Endothelial cell of umbilical vein (primary cell): Measurements from ENCODE around the gene PHACTR1. TPM values are rescaled to one million over a fixed set of nuclear protein-coding genes. Genes with fewer than 3 reads are reported as not detected.

Source experiments
- BruUV-seq: library from RNA; stranded (reverse); fragments of 400-500 nt; replicated peaks from 2 replicates; lab custom pipeline; 2021; lab: Mats Ljungman, UMichigan
- CTCF ChIA-PET: fragments of 300-600, 350-600 bp; sonication (Branson Sonifier 250); formaldehyde crosslinking; loops from one replicate; lab custom pipeline; 2021; ENCODE audit warnings: antibody characterized with exemption, inconsistent platforms; lab: Charles Lee
- POLR2A ChIA-PET: fragments of 300-600, 350-600 bp; sonication (Branson Sonifier 250); formaldehyde crosslinking; loops from one replicate; lab custom pipeline; 2021; ENCODE audit warnings: antibody characterized with exemption, inconsistent platforms; lab: Charles Lee
- DNase-seq: peaks from one replicate; pipeline ENCODE4 v3.0.0-alpha.2; 2011; ENCODE audit warnings: low read depth, low spot score
- FAIRE-seq: peaks from 2 replicates; lab custom pipeline; 2011; peaks lifted over from hg19 to GRCh38; lab: Jason Lieb, UNC
- H2AFZ ChIP-seq: 2 replicates; pipeline ENCODE4 v1.6.0; 2012; ENCODE audit warnings: low read depth, low read length, control low read depth, inconsistent platforms
- H3K27ac ChIP-seq: 2 replicates; pipeline ENCODE4 v1.5.1; 2011; ENCODE audit warnings: low read depth, mild to moderate bottlenecking, control low read depth, low read length, moderate library complexity; ENCODE audit not compliant: insufficient read depth
- H3K27me3 ChIP-seq, 2 experiments: 2 replicates each; pipeline versions ENCODE4 v1.6.0 to v1.6.1; 2011; ENCODE audit warnings: low read length in 2 of 2, mixed read lengths in 1 of 2; ENCODE audit not compliant: control insufficient read depth in 2 of 2, insufficient read depth in 2 of 2
- H3K36me3 ChIP-seq, 2 experiments: 2 replicates in 1 of 2; 3 replicates in 1 of 2; pipeline ENCODE4 v1.5.1; 2011; ENCODE audit warnings: low read length in 2 of 2, mild to moderate bottlenecking in 1 of 2, moderate library complexity in 1 of 2; ENCODE audit not compliant: control insufficient read depth in 2 of 2, insufficient read depth in 2 of 2; ENCODE audit errors: extremely low read depth in 1 of 2
- H3K4me1 ChIP-seq: 3 replicates; pipeline ENCODE4 v1.5.1; 2011; ENCODE audit warnings: mild to moderate bottlenecking, low read length; ENCODE audit not compliant: control insufficient read depth, insufficient read depth; ENCODE audit errors: extremely low read depth
- H3K4me2 ChIP-seq: 2 replicates; pipeline ENCODE4 v1.6.1; 2011; ENCODE audit warnings: low read length, control low read depth, mixed read lengths; ENCODE audit not compliant: insufficient read depth
- H3K4me3 ChIP-seq, 3 experiments: fragments of 200-600 bp in 1 of 3; sonication (generic), shearing (Covaris generic) in 1 of 3; replicated peaks in 1 of 3; 2 replicates each; pipeline ENCODE4 v1.5.1; 2011 to 2016; ENCODE audit warnings: control low read depth in 3 of 3, low read length in 3 of 3, mild to moderate bottlenecking in 2 of 3, inconsistent platforms in 1 of 3, low read depth in 1 of 3, moderate library complexity in 1 of 3; ENCODE audit not compliant: insufficient read depth in 1 of 3
- H3K79me2 ChIP-seq: 2 replicates; pipeline ENCODE4 v1.6.0; 2012; ENCODE audit warnings: low read length, inconsistent platforms; ENCODE audit not compliant: control insufficient read depth, insufficient read depth
- H3K9ac ChIP-seq: replicated peaks from 2 replicates; pipeline ENCODE3; 2011; ENCODE audit warnings: low read length, control low read depth; ENCODE audit not compliant: insufficient read depth; ENCODE audit errors: extremely low read depth
- H3K9me1 ChIP-seq: replicated peaks from 3 replicates; pipeline ENCODE4 v1.6.0; 2011; ENCODE audit warnings: mild to moderate bottlenecking, low read length; ENCODE audit not compliant: control insufficient read depth, insufficient read depth; ENCODE audit errors: extremely low read depth
- H3K9me3 ChIP-seq: replicated peaks from 2 replicates; pipeline ENCODE4 v1.5.1; 2012; ENCODE audit warnings: low read length, inconsistent platforms; ENCODE audit not compliant: control insufficient read depth, insufficient read depth
- H4K20me1 ChIP-seq: replicated peaks from 2 replicates; pipeline ENCODE3; 2011; ENCODE audit warnings: mild to moderate bottlenecking, low read length; ENCODE audit not compliant: control insufficient read depth, insufficient read depth; ENCODE audit errors: extremely low read depth
- CTCF ChIP-seq, 2 donors: IDR thresholded peaks; 1 replicate in 1 of 2; 2 replicates in 1 of 2; pipeline ENCODE4 v1.5.1; 2011; ENCODE audit warnings: low read length in 2 of 2, mild to moderate bottlenecking in 2 of 2, moderate library complexity in 2 of 2, control low read depth in 1 of 2, inconsistent platforms in 1 of 2, low read depth in 1 of 2; ENCODE audit not compliant: insufficient read depth in 1 of 2; ENCODE audit errors: extremely low read depth in 1 of 2
- EZH2 ChIP-seq: IDR thresholded peaks from 2 replicates; pipeline ENCODE4 v1.6.1; 2012; ENCODE audit warnings: borderline replicate concordance, low read depth, mild to moderate bottlenecking, moderate library complexity, low read length, inconsistent platforms; ENCODE audit not compliant: severe bottlenecking
- FOS ChIP-seq: IDR thresholded peaks from 2 replicates; pipeline ENCODE4 v1.6.1; 2011; ENCODE audit warnings: mild to moderate bottlenecking, low read length, moderate library complexity, borderline replicate concordance; ENCODE audit not compliant: insufficient read depth
- GATA2 ChIP-seq: IDR thresholded peaks from 2 replicates; pipeline ENCODE4 v1.7.0; 2011; ENCODE audit warnings: low read depth, mild to moderate bottlenecking, moderate library complexity, mixed read lengths, low read length; ENCODE audit not compliant: insufficient read length, insufficient read depth
- JUN ChIP-seq: IDR thresholded peaks from 2 replicates; pipeline ENCODE4 v1.6.1; 2011; ENCODE audit warnings: borderline replicate concordance, low read depth; ENCODE audit not compliant: insufficient read length, insufficient read depth
- MYC ChIP-seq: IDR thresholded peaks from one replicate; pipeline ENCODE4 v1.6.1; 2011; ENCODE audit warnings: mild to moderate bottlenecking, low read depth, low read length
- POLR2A ChIP-seq: IDR thresholded peaks from 2 replicates; pipeline ENCODE4 v1.6.1; 2012; ENCODE audit warnings: low read depth, mild to moderate bottlenecking, control low read depth, low read length
- POLR2AphosphoS5 ChIP-seq: IDR thresholded peaks from 2 replicates; pipeline ENCODE4 v1.6.1; 2012; ENCODE audit warnings: low read depth, mild to moderate bottlenecking, control low read depth, low read length, moderate library complexity; ENCODE audit not compliant: insufficient read depth
- dilution Hi-C: fragments of 300-500 bp; cut with MboI; formaldehyde crosslinking; loops from one replicate; pipeline ENCODE4 v1.15.0; 2019; ENCODE audit warnings: low sequenced_read_pairs; ENCODE audit not compliant: extremely low pct_ligation_motif_present
- intact Hi-C: fragments of 100-400 bp; cut with micrococcal nuclease; formaldehyde crosslinking; loops from one replicate; pipeline ENCODE4 v1.10.0; 2022
- polyA plus RNA-seq, 4 experiments: library from polyadenylated mRNA; depleted of rRNA in 3 of 4; stranded (reverse) in 3 of 4; unstranded in 1 of 4; fragments of >200 nt; gene quantifications; 2 replicates each; pipeline versions ENCODE4 v1.2.1 to v1.2.3, GENCODE V29; 2011 to 2012; ENCODE audit warnings: missing spikeins in 1 of 4
- total RNA-seq: library from RNA; stranded (reverse); gene quantifications from 2 replicates; pipeline ENCODE4 v1.2.3, GENCODE V29; 2021
- TF ChIP-seq, protein P1 (sequence below): IDR thresholded peaks from 2 replicates; pipeline ENCODE4 v1.6.1; 2011; ENCODE audit not compliant: insufficient read depth, insufficient read length

The PHACTR1 gene
- total and polyA plus RNA-seq, 2 donors (not counting 3 experiments of a cell fraction or from before 2014, with no cell fraction given): 2.4 to 23.2 TPM

DNA sequence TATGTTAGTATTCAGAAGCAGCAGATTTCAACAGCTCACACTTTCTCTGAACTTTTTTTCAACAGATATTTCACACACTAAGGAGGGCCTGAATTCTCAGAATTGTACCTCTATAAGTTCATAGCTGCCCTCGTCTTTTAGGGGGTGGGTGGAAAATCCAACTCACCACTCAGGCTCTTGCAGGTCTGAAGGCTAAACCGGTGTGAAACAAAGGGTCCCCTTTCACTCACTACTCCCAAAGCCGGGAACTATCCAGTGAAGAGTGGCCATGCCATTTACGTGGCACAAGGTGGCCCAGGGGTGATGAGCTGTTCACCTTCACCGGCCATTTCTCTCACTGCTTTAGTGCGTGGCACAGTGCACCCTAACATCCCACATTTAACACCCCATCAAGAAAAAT lies 587.5 kb downstream of the PHACTR1 start:
- no peak for TF ChIP-seq JUN
- TF ChIP-seq FOS: no peak
- TF ChIP-seq CTCF (IDR thresholded peaks at IDR 0.05; ENCODE audit: extremely low read depth in 1 of 2, insufficient read depth in 1 of 2, low read depth in 1 of 2, low read length in 2 of 2): no peak
- TF ChIP-seq POLR2AphosphoS5: no peak
- TF ChIP-seq POLR2A: no peak
- TF ChIP-seq, protein P1, sequence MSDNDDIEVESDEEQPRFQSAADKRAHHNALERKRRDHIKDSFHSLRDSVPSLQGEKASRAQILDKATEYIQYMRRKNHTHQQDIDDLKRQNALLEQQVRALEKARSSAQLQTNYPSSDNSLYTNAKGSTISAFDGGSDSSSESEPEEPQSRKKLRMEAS: no peak
- TF ChIP-seq GATA2: no peak
- no peak for TF ChIP-seq MYC
- no peak for TF ChIP-seq EZH2
- intact Hi-C loops: loop anchor here (10.0 kb wide), 3 partner anchors 389 to 669 kb away; partner anchors contain the start of gene RANBP9
- H3K4me1 ChIP-seq: peaks cover 47% of the 10 kb centered on the region
- H3K36me3 ChIP-seq: peaks cover 0 to 6% of the 10 kb centered on the region in 2 experiments
- dilution Hi-C loops: no loop called here
- H2AFZ ChIP-seq: no peak overlapping the region
- ChIA-PET CTCF (interaction anchor here (0.8 to 3.5 kb wide), 7 partner anchors 18 to 393 kb away, joined by 3 to 23 read pairs (median 4); partner anchors contain the start of genes NOL7 and SIRT5), POLR2A (interaction anchor here (0.6 kb wide), 1 partner anchor 12 kb away, joined by 4 read pairs; no protein-coding TSS in a partner anchor)
- H3K9me1 ChIP-seq: no peaks in the 10 kb centered on the region
- no TSS peak for BruUV-seq
- H3K27ac ChIP-seq: peak overlapping the region; percentile 86
- H4K20me1 ChIP-seq: no peaks in the 10 kb centered on the region
- peak overlapping the region; percentile 54 for H3K4me2 ChIP-seq
- FAIRE-seq (no peak), DNase-seq (no peak)
- H3K4me3 ChIP-seq: no peak overlapping the region
- H3K9ac ChIP-seq: peak overlapping the region; percentile 72
- H3K27me3 ChIP-seq: no peaks in the 10 kb centered on the region
- no peaks in the 10 kb centered on the region for H3K79me2 ChIP-seq
- H3K9me3 ChIP-seq: no peaks in the 10 kb centered on the region
